GM21515 (cell line): ENCODE results near the gene PXDN.

ENCODE experiments used
- ATAC-seq: cut with Tn5 transposase; IDR thresholded peaks from one replicate; pipeline ENCODE4 v1.9.1; 2021; ENCODE audit not compliant: unreplicated experiment

Gene PXDN

GRCh38 chr2:1756456-1756855 is 12.1 kb upstream of the PXDN start:
- ATAC-seq = no peak

- no peak for ATAC-seq
Observed at GRCh38 chr2:1755436-1756191, 11.3 kb upstream of the PXDN start.

GRCh38 chr2:1754461-1755170 is 10.3 kb upstream of the PXDN start:
- ATAC-seq = no peak

GRCh38 chr2:1754046-1754445 is 9.7 kb upstream of the PXDN start:
- no peak for ATAC-seq

- ATAC-seq = no peak
Observed at GRCh38 chr2:1752751-1753150, 8.4 kb upstream of the PXDN start.

- ATAC-seq = no peak
Observed at GRCh38 chr2:1751767-1752725, 7.7 kb upstream of the PXDN start.

GRCh38 chr2:1750933-1751766 is 6.8 kb upstream of the PXDN start:
- ATAC-seq = no peak

GRCh38 chr2:1750270-1750932 is 6.1 kb upstream of the PXDN start:
- no peak for ATAC-seq

GRCh38 chr2:1749489-1750119 is 5.3 kb upstream of the PXDN start:
- ATAC-seq = no peak

- ATAC-seq = no peak
Observed at GRCh38 chr2:1748741-1749488, 4.6 kb upstream of the PXDN start.

GRCh38 chr2:1748176-1748740 is 3.9 kb upstream of the PXDN start:
- ATAC-seq = no peak

- no peak for ATAC-seq
Observed at GRCh38 chr2:1747065-1747941, 3.0 kb upstream of the PXDN start.

GRCh38 chr2:1746174-1747064 is 2.1 kb upstream of the PXDN start:
- ATAC-seq = no peak

GRCh38 chr2:1745171-1746023 is 1.1 kb upstream of the PXDN start:
- no peak for ATAC-seq

GRCh38 chr2:1744151-1744445 is 217 bp downstream of the PXDN start:
- no peak for ATAC-seq
